Measurements from ENCODE around the gene TAF15.

TAF15 gene

GRCh38 chr17:35870906-35871819 is 61.9 kb downstream of the TAF15 start:
- no peak for DNase-seq (ENCODE audit: low read depth in 2 of 2)

GRCh38 chr17:35872196-35872980 is 63.1 kb downstream of the TAF15 start:
- DNase-seq (ENCODE audit: low read depth in 2 of 2): no peak

- DNase-seq (ENCODE audit: low read depth in 2 of 2): no peak
Observed at GRCh38 chr17:35875072-35875799, 66.0 kb downstream of the TAF15 start.

- no peak for DNase-seq (ENCODE audit: low read depth in 2 of 2)
Observed at GRCh38 chr17:35875800-35876139, 66.5 kb downstream of the TAF15 start.

- no peak for DNase-seq (ENCODE audit: low read depth in 2 of 2)
Observed at GRCh38 chr17:35876534-35876933, 67.2 kb downstream of the TAF15 start.

GRCh38 chr17:35877345-35878029 is 68.2 kb downstream of the TAF15 start:
- DNase-seq (ENCODE audit: low read depth in 2 of 2): no peak

- no peak for DNase-seq (ENCODE audit: low read depth in 2 of 2)
Observed at GRCh38 chr17:35878361-35878760, 69.1 kb downstream of the TAF15 start.

GRCh38 chr17:35879773-35880654 is 70.7 kb downstream of the TAF15 start, which contains the start of gene CCL5:
CCL5 (minus strand) TSS chr17:35880360.
- no peak for DNase-seq (ENCODE audit: low read depth in 2 of 2)

GRCh38 chr17:35889241-35889640 is 80.0 kb downstream of the TAF15 start:
- no peak for DNase-seq (ENCODE audit: low read depth in 2 of 2)

GRCh38 chr17:35889818-35890773 is 80.8 kb downstream of the TAF15 start:
- DNase-seq (ENCODE audit: low read depth in 2 of 2): no peak

- DNase-seq (ENCODE audit: low read depth in 2 of 2): no peak
Observed at GRCh38 chr17:35890774-35891155, 81.5 kb downstream of the TAF15 start.

- no peak for DNase-seq (ENCODE audit: low read depth in 2 of 2)
Observed at GRCh38 chr17:35891269-35891668, 82.0 kb downstream of the TAF15 start.

GRCh38 chr17:35892091-35893035 is 83.1 kb downstream of the TAF15 start:
- peak in 1 of 2 donors; percentile 25 for DNase-seq (ENCODE audit: low read depth in 2 of 2)

GRCh38 chr17:35893751-35894150 is 84.5 kb downstream of the TAF15 start:
- DNase-seq (ENCODE audit: low read depth in 2 of 2): no peak

GRCh38 chr17:35894206-35894605 is 84.9 kb downstream of the TAF15 start:
- no peak for DNase-seq (ENCODE audit: low read depth in 2 of 2)

- no peak for DNase-seq (ENCODE audit: low read depth in 2 of 2)
Observed at GRCh38 chr17:35895636-35896587, 86.6 kb downstream of the TAF15 start.
